GM18520 (cell line): Measurements from ENCODE around the gene TMTC1.

Source experiments
- ATAC-seq: cut with Tn5 transposase; IDR thresholded peaks from one replicate; pipeline ENCODE4 v1.9.1; 2021; ENCODE audit not compliant: unreplicated experiment

TMTC1 gene

DNA sequence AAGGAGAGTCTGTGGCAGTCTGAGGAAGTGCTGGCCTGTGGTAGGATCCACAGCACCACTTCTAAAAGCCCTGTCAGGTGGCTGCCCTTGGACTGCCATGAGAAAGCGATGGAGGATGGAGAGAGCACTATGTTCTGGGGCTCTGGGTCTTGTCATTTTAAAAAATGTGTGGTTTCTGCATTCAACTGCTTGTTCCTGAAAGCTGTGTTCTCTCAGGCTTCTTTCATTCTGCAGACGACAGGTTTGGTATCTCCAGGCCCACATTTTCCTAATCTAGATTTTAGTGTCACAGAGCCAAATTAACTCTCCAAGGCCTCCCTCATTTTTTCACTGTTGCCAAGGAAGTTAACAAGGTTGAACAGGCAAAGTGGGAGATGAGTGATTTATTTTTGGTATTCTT, 296.8 kb downstream of the TMTC1 start:
- no peak for ATAC-seq

DNA sequence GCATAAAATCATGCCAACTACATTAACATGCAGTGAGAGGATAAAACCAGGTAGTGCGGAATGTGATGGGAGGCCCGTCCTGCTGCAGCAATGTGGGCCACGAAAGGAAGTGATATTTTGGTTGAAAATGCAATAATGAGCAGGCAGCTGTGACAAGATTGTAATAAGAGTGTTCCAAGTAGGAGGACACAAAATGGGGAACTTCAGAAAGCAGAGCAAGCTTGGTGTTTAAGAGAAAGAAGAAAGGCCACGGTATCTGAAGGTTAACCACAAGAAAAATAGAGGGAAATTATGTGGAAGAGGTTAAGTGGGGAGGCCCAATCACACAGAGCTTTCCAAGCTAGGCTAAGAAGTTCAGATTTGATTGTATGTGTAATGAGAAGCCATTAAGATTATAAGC, 320.5 kb downstream of the TMTC1 start:
- ATAC-seq, result no peak

DNA sequence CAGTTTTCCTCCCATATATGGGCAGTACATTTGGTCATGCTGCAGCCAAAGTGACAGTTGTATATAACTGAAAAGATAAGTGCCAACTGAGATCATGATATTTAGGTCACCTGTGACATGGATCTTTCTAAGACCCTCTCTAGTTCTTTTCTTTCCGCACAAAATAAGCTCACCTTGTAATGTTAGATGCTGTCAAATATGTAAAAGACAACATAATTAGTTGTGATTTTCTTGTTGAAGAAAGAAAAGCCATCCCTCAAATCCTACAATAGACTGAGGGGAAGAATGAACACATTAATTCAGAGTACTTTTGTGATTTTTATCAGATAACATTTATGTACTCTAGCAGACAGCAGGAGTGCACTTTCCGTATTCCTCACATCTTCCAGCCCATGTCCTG, 323.7 kb downstream of the TMTC1 start:
- no peak for ATAC-seq

DNA sequence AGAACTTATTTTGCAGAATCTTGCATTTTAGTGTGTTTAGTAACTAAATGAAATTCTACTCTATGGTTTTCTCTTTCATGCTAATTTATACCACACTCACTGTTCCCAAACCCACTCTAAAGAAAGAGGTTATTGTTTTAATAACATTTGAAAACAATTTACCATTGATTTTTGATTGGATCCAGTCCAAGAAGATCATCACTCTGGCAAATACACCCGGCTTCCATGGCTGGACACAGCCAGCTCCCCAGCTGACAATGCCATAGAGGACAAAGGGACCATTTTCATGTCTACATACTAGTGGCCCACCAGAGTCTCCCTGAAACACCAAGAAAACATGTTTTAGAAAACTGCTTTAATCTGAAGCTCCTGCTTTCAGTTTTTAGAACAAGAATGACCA, 328.7 kb downstream of the TMTC1 start:
- no peak for ATAC-seq

DNA sequence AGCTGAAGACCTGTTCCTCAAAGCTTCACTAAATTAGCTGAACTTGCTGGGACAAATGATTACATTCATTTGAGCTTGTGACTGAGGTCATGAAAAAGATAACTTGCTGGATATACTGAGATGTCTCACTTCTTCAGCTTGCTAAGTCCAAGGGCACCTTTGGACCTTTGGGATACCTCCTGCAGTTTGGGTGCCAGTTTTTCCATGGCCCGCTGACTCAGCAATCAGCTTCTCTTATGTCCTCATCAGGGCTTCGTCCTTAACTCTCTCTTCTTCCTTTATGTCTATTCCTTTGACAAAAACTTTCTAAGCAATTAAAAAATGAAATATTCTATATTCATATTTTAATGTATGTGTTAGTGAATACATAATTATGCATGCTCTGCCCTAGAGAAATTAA, 331.9 kb downstream of the TMTC1 start:
- ATAC-seq, result no peak
